ENCODE measurements around the gene LRRC25. TPM values are rescaled to one million over a fixed set of nuclear protein-coding genes. Genes with fewer than 3 reads are reported as not detected.

LRRC25 gene
- total RNA-seq, 1 donor from 2014 or later, result not detected

DNA sequence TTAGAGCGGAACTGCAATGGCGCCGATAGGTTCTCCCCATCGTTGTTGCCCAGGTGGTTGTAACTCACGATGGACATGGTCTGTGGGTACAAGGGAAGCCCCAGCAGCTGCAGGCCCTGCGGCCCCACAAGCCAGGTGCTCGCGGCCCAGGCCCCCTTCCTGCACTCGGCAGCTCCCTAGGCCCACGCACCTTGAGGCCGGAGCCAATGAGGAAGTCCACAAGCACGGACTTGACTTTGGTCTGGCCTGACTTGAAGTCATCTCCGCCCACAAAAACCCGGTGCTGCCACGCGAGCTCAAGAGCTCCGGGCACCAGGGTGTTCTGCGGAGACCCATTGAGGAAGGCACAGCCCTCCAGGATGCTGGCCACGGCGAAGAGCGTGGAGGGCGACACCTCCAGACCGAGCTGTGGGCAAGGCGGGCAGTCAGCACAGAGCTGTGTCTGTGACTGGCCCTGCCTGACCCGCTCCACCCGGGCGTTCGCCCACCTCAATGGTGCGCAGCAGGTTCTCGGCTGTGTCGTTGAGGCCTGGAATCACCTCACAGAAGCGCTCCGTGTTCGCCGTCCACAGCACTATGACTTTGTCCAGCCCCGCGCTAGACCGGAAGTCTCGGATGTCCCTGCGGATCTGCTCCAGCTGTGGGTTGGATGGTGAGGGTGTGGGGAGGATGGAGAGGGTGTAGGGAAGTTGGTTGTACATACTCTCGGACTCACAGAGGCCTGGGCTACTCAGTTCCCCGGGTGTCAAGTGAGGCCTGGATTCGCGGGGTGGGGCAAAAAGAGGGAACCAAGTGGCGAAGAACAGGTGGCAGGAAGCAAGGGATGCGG, 38.6 kb upstream of the LRRC25 start:
- intact Hi-C loops (cut with micrococcal nuclease), result no loop called here

- intact Hi-C loops (cut with micrococcal nuclease), result no loop called here
These were observed 37.9 kb upstream of the LRRC25 start for GRCh38 chr19:18435178-18435841.

- intact Hi-C loops (cut with micrococcal nuclease), result no loop called here
These were observed 37.2 kb upstream of the LRRC25 start for GRCh38 chr19:18434411-18435175.

DNA sequence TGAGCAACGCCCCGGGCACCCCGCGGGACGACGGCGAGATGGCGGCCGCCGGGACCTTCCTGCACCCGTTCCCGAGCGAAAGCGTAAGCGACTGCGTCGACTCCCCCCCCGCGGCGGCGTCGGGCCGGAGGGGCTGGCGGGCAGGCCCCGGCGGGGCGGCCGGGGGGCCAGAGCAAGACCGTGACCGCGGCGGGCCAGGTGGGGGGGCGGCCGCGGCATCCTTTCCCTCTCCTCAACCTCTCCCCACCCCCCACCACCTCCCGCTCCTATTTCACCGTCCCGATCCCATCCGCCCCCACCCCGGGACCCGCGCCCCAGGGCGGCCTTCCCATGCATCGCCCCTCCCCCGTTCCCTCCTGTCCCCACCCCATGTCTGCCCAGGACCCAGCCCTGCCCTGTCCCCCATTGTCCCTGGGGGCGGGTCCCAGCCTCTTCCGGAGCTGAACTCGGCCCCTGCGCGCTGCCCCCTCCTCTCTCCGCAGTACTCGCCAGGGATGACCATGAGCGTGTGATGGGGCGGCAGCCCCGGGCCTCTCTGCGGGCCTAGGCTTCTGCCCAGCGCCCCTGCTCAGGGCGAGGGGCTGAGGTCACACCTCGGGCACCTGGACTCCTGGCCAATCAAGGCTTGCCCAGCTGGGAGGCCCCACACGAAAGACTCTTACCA, 36.4 kb upstream of the LRRC25 start:
- intact Hi-C loops (cut with micrococcal nuclease), result no loop called here

DNA sequence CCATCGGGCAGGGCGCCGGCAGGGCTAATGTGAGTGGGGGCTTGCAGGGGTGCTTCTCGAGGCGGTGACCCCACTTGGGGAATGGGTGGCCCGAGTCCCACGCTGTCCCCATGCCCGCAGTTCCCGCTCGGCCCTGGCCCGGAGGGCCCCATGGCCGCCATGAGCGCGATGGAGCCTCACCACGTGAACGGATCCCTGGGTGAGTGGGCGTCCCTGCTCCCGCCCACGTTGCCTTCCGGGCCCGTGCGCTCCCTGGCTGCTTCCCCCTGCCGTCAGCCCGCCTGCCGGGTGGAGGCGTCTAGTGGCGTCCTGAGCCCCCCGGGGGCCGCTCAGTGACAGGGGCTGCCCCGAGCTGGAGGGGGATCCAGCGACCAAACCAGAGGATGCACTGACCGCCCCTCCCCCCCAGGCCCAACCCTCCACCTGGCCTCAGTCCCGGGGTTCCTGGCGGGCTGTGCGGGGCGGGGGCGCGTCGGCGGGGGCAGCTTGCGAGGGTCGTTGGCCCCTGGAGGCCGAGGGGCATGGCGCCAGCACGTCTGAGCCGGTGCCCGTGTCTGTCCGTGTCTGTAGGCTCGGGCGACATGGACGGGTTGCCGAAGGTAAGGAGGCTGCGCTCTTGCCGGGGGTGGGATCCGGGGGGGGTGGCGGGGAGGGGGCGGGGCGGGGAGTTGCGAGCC, 35.7 kb upstream of the LRRC25 start:
- intact Hi-C loops (cut with micrococcal nuclease), result no loop called here

GRCh38 chr19:18432275-18433014, 35.0 kb upstream of the LRRC25 start:
- intact Hi-C loops (cut with micrococcal nuclease), result no loop called here

DNA sequence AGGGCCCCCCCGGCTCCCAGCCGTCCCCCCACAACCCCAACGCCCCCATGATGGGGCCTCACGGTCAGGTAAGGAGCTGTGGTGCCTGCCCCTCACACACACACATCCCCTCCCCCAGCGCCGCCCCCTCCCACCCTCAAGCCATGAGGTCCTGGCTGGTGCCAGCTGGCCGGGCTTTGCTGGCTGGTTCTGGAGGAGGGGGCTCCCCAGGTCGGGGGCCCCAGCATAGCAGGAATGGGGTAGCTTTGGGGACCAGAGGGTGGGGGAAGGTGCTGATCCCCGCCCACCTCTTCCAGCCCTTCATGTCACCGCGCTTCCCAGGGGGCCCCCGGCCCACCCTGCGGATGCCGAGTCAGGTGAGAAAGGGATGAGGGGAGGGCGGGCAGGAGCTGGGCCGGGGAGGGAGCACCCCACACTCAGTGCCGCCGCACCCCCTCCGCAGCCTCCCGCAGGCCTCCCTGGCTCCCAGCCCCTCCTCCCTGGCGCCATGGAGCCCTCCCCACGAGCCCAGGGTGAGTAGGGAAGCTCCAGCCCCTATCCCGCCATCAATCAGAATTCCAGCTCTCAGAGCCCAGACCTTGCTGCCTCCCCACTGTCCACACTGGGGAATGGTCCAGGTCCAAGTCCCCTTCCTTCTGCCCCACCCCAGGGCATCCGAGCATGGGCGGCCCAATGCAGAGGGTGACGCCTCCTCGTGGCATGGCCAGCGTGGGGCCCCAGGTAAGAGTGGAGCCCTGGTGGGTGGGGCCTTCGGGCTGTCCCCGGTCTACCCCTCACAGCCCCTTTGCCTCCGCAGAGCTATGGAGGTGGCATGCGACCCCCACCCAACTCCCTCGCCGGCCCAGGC, 34.2 kb upstream of the LRRC25 start:
- intact Hi-C loops (cut with micrococcal nuclease), result no loop called here

- intact Hi-C loops (cut with micrococcal nuclease), result no loop called here
These were observed 33.2 kb upstream of the LRRC25 start for GRCh38 chr19:18430417-18431144.

DNA sequence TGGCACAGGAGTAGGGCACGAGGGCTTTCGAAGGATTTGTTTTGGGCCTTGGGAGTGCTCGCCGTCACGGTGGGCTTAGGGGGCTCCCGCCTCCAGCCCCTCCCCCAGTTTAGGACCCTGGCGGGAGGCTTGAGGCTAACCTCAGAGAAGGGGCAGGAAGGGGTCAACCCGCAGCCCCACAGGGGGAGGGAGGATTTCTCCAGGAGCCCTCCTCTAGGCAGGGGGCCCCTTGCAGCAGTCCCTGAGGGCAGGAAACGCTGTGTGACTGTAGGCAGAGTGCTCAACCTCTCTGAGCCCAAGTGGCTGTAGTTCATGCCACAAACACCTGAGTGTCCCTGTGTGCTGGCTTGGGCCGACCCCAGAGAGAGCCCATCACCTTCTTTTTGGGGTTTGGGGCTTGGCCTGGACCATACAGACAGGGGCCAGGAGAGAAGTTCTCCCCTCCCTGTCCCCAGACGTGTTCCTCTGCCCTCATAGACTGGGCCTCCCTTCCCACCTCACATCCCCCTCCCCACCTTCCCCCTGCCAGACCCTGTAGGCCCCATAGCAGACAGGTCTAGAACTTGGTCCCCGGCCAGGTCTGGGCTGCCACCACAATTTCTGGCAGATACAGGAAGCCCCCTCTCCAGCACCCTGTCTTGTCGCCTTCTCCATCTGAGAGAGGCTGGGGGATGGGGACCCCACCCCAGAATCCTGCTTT, 32.4 kb upstream of the LRRC25 start:
- intact Hi-C loops (cut with micrococcal nuclease), result loop anchor here (1.0 kb wide), 1 partner anchor 11 kb away; the partner anchor contains the start of gene SSBP4

DNA sequence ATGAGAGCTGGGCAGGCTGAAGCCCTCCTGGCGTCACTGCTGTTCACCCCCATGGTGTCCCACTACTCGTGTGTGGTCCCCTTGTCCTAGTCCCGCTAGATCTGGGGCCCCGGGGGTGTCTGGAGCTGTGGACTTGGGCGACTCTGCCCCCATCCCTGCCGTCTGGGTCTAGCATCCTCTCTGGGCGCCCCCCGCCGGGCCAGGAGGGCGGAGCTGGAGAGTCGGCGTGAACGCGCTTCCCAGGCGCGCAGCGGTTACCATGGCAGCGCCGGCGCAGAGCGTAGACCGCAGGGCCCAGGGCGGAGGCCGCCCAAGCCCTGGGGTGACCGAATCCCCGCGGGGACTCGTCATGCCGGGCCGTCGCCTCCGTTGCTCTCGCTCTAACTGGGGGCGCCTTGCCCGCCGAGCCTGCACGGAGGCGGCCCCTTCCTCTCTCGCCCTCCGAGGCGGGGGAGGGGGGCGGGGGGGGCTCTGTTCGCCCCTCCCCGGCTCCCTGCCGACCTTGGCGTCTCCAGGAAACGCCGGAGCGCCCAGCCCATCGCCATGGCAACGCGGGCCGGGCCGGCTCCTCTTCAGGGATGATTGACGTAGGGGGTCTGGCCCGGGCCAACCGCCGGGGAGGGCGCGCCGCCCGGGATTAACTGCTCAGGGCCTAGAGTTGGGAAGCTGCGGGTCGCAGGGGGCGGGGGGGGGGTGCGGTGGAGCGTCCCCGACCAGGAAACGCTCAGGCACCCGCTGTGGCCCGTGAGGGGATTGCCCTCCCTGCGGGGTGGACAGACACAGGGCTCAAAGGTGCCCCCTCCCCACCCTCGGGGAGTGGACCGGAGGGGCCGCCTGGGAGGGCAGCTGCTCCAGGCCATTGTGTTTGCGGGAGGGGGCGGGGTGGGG, 31.6 kb upstream of the LRRC25 start:
- intact Hi-C loops (cut with micrococcal nuclease), result loop anchor here (1.0 kb wide), 1 partner anchor 10 kb away; the partner anchor contains the start of gene SSBP4

- intact Hi-C loops (cut with micrococcal nuclease), result no loop called here
These were observed 30.9 kb upstream of the LRRC25 start for GRCh38 chr19:18428173-18428786.

- intact Hi-C loops (cut with micrococcal nuclease), result no loop called here
These were observed 30.3 kb upstream of the LRRC25 start for GRCh38 chr19:18427743-18428113.

DNA sequence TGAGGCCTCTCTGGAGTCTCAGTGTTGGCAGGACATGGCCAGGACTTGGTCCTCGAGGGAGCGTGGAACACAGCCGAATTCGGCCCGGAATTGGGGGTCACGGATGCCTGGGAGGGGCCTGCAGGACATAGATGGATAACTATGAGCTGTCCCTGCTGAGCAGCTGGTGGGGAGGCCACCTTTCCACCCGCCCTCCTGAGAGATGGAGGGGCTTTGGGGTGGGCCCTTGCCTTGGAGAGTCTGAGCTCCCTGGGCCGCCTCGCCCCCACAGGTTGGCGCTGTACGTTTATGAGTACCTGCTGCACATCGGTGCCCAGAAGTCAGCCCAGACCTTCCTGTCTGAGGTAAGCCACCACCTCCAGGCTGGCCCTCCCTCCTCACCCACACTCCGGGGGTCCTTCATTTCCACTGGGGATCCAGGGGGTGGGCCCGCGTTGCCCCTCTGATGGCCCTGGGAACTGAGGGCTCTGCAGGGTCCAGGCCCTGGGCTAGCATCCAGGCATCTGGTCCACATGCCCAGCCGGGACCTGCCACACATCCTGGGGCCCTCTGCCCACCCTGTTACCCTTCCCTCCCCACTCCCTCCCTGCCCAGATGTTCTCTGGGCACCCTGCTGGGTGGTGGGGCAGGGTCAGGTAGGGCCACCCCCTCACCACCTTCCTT, 29.8 kb upstream of the LRRC25 start:
- intact Hi-C loops (cut with micrococcal nuclease), result no loop called here

DNA sequence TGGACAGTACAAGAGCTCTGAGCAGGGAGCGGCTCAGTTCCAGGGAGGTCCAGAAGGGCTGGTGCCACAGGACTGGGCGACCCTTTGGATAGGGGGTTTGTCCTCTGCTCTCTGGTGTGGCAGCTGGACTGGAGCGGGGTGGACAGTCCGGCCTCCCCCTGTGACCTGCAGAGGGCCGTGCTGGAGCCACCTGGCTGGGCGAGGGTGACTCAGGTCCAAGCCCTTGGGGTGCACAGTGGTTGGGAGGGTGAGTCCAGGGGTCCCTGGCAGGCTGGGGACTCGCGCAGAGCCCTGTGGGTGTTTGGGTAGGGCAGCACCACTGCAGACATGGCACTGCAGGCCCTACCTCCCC, 29.0 kb upstream of the LRRC25 start:
- intact Hi-C loops (cut with micrococcal nuclease), result no loop called here

- intact Hi-C loops (cut with micrococcal nuclease), result no loop called here
These were observed 28.3 kb upstream of the LRRC25 start for GRCh38 chr19:18425515-18426415.

All from T-helper 2 cell treated with Interferon-gamma antibody and Interleukin-4, amounts not matched to agents 100 ng/mL and 5 ng/mL, for 36 hours (primary cell).